PC-9 (cell line): Measurements from ENCODE around the gene EIF2B1.

Source experiments
- CTCF ChIP-seq: fragments of 200-600 bp; sonication (generic); conservative IDR thresholded peaks from 2 replicates; pipeline ENCODE4 v1.6.1; 2017; ENCODE audit warnings: mixed run types, antibody characterized with exemption, mild to moderate bottlenecking, moderate library complexity
- EZH2 ChIP-seq: fragments of 200-600 bp; sonication (generic); IDR thresholded peaks from 2 replicates; pipeline ENCODE4 v1.8.0; 2017; ENCODE audit warnings: antibody characterized with exemption, low read depth

- TF ChIP-seq CTCF: no peak
- TF ChIP-seq EZH2: no peak
These were observed 37.8 kb downstream of the EIF2B1 start for GRCh38 chr12:123595729-123596128.
